GM12892 (cell line): ENCODE results near the gene PRIM2.
"Not testable (repeated sequence)": the region's sequence is repeated elsewhere in the genome, so short reads cannot be mapped to it uniquely, and the experiment has no call there.

ENCODE experiments used
- POLR2A ChIP-seq: IDR thresholded peaks from 2 replicates; pipeline ENCODE4 v1.6.1; 2011; ENCODE audit warnings: low read depth, low read length, control low read depth
- POLR2AphosphoS5 ChIP-seq: IDR thresholded peaks from 2 replicates; pipeline ENCODE4 v1.6.1; 2011; ENCODE audit warnings: low read depth, low read length, control low read depth

GRCh38 chr6:57368965-57369731, 51.7 kb downstream of the PRIM2 start:
- TF ChIP-seq POLR2A, POLR2AphosphoS5: not testable (repeated sequence)
